NCI-H345 treated with DMSO at 0.1 percent for 48 hours (cell line): ENCODE results near the gene CIZ1.

Experiments
- DNase-seq: peaks from one replicate; lab custom pipeline; 2025; ENCODE audit not compliant: unreplicated experiment; lab: John Stamatoyannopoulos, UW

CIZ1 gene

DNA sequence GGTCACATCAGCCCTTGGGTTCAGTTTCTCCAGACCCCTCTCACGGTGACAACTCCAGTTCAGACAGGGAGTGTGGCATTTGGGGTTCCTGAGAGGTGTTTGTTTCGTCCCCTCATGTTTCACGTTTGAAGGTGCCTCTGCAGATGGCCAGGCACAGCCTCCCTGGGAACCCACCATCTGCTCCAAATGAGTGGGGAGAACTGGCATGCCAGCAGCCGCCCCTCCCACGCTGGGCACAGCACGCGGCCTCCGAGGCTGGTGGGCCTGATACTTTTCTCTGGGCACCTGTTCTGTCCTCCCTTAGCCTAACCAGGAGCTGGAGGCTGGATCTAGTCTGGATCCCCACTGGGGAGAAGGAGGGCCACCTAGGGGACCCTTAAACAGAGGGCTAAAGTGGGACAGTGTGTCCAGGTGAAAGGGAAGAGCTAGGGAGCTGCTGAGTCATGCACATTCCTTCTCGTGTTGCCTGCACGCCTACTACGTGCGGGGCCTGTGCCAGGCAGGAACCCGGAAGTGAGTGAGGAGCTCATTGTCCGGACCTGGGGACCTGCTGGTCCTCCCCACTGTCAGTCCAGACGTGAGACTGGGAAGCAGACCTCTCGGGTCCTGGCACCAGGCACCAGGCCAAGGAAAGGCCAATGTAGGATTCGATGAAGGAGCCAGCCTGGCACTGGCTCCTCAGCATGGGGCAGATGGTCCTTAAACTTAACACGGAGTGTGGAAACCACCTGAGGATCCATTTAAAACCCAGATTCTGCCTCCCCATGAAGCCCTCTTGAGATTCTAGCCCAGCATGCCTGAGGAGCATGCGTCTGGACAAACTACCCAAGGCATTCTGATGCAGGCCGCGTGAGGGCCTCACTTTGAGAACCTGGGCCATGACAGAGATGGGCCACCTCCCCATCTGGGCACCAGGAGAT, 23.5 kb upstream of the CIZ1 start:
- no peak for DNase-seq

DNA sequence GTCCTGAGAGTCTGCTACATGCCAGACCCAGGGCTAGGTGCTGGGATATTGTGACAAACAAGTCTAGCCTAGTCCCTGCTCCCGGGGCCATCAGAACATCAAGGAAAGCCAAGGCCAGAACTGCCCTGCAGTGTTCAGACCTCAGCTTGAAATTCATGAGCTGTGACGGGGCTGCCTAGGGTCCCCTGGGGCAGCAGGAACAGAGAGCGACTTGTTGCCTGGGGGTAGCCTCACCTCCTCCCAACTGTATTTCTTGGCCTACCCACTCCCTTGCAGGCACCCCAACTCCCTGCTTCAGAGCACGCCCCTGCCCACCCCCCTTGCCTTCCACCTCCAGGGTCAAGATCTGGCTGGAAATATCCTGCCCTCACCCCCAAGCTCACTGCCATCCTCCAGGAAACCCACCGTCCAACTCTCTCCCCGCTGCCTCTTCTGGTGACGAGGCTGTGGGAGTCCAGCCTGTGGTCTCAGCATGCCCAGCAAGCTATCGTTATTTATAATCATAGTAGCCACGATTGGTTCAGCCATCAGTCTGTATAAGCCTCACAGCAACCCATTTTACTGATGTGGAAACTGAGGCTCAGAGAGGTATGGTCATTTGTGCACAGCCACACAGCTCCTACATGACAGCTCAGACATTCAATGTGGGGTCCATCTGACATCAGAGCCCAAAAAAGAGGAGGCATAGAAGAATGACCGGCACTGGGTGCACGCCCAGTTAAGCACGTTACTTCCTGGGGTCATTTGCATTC, 22.6 kb upstream of the CIZ1 start:
- DNase-seq = no peak

DNA sequence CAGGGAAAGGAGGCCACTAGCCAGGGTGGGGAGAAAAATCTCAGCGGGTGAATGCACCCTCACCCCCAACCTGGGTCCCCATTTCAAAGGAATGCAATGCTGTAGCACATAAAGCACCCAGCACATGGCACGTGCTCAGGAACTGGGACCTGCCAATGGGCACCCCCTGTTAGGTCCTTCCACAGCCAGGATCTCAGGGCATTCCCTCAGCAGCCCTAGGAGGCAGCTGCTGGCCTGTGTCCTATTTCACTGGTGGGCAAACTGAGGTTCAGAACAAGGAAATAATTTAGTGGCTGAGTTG, 20.6 kb upstream of the CIZ1 start:
- DNase-seq = no peak

DNA sequence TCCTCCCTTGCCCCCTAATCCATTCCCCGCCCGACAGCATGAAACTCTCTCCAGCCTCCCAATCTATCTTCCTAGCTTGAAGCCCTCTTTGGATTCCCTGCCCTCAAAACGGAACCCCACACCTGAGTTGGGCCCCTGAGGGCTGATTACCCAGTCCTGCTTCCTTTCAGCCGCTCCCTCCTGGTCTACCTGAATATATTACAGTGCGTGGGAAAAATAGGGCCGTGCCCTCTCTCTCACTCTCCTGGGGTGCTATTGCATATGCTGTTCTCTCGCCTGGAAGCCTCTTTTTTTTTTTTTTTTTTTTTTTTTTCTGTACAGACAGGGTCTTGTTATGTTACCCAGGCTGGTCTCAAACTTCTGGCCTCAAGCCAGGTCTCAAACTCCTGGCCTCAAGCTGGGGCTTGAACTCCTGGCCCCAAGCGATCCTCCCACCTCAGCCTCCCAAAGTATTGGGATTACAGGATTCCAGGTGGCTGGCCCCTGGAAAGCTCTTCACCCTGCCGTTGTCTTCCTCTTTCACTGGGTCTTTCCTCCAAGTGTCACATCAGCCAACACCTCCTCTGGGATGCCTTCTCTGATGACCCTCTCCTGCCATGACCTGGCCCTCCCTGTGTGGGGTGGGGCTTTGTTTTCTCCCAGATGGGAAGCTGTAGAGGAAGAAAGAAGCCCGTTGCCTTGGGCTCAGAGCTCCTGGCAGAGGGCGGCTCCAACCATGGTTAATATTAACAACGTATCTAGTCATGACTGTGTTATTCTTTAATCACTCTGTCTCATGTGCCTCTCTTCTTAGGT, 20.0 kb upstream of the CIZ1 start:
- DNase-seq = no peak

DNA sequence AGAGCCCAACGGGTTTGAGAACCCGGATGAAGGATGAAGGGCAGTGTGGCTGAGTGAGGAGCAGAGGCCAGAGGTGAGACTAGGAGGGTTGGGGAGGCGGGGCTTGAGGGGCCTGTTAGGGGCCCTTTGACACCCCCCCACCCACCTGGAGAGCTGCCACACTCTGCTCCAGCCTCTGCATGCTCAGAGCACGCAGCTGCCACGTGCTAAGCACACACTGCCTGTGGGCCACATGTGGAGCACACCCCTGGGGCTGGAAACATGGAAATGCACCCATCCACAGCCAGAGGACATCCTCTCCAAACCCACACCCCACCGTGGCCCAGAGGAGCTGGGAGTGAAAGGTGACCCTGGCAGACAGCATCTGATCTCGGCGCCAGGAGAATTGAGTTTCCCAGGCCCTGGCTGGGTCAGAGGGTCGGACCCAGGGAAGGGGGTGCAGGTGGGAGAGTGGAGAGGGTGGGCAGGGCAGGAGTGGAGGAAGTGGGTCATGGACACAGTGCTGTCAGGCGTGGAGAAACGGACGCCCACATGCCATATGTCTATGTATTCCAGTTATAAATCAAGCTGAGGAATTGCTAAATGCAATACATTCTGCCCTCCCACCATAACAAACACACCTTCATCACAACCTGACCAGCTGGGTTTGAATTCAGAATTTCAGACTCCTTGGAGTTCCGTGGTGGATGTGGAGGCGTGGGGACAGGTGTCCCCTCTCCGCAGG, 17.7 kb upstream of the CIZ1 start:
- DNase-seq = no peak

DNA sequence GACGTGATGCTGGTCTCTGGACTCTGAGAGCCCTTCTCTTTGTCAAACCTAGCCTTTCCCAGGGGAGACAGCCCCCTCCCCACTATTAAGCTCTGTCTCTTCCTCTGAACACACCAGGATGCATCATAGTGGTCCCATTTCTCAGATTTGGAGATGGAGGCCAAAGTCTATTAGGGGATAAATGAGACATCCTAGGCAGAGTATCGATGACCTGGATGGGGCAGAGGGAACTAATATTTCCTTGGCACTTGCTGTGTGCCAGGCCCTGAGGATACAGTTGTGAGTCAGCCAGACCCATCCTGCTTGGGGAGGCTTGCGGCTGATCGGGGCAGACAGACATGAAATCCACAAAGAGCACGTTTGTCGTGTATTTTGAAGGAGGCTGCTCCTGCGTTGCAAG, 17.0 kb upstream of the CIZ1 start:
- no peak for DNase-seq

DNA sequence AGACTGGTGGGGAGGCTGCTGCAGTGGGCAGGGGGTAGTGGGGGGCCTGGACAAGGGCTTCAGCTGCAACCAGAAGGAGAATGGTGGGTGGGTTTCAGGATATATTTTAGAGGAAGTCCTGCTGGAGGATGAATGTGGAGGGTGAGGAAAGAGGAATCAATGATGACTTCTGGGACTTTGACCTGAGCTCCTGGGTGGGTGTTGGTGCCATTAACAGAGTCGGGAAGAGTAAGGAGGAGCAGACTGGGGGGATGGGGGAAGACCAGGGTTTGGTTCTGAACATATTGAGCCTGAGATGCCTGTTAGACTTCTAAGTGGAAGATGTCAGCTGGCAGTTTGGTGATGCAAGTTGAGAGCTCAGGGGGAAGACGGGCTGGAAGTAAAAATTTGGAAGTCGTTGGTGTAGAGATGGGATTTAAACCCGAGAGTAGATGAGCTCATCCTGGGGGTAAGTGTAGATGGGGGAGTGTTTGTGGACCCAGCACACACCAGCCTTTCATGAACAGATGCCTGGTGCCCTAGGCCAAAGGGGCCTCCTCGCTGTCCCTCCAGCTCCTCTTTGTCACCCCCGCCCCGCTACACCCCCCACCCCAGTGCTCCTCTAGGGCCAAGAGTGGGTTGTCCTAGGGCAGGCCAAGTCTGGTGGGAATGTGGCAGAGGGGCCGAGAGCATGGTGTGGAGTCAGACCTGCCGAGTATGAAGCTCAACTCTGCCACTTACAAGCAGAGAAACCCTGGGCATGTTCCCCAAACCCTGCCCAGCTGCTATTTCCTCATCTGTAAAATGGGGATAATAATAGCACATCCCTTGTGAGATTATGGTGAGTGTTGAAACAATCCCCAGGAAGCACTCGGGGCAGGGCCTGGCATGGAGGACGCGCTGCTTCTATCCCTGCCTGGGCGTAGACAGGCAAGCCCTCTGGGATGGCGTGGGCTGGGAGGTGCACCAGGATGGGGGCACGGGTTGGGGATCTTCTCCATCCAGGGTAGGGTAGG, 15.8 kb upstream of the CIZ1 start:
- no peak for DNase-seq

DNA sequence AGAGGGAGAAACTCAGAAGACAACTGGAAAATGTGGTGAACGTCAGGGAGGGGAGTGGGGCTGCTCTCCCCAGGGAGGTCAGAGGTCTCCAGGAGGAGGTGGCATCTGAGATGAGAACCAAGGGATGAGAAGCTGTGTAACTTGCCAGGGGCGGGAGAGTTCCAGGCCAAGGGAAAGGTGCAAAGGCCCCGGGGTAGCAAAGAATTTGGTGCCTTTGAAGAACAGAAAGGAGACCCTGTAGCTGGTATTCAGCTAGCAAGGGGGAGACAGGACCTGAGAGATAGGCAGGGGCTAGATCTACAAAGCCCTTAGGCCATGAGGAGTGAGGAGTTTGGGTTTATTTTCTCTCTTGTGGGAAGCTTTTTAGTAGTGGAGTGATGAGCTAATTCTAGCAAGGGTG, 15.1 kb upstream of the CIZ1 start:
- no peak for DNase-seq

DNA sequence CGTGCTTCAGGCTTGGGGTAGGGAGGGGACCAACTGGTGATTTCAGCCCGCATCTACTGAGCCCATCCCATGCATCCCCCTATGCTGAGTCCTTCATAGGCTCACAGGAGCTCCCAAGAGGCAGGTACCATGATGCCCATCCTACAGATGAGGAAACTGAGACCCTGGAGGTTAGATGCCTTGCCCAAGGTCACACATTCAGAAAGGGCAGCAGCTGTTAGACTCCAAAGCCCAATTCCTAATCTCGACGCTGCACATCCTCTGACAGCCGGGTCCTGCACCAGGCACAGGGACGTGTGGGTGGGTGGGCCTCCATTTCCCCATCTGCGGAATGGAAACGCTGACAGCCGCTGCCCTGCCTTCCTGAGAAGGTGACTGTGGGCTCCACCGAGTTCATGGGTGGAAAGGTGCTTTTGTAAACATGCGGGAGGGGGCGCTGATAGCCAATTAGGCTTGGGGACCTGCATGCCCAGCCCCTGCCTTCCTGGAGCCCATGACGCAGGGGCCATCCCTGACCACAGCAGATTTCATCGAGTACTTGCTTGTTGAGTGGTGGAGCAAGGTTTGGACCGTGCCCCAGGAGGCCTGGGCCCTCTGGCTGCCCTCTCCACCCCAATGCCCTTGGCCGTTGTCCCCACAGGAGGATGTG, 14.0 kb upstream of the CIZ1 start:
- no peak for DNase-seq

DNA sequence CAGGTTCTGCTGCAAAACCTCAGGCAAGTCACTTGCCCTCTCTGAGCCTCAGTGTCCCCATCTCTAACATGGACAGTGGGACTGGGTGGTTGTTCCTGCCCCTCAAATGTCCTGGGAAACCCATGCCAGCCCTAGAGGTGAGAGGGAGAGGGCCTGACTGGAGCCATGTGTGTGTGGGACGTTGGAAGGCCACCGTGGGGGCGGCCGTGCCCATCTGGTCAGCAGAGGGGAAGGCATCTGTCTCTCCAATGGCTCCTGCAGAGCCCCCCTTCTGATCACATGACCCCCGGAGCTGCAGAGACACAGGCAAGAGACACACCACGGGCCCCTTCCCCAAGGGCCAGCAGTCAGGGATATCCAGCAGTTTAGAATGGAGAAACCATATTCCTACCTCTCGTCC, 13.5 kb upstream of the CIZ1 start:
- DNase-seq = no peak

DNA sequence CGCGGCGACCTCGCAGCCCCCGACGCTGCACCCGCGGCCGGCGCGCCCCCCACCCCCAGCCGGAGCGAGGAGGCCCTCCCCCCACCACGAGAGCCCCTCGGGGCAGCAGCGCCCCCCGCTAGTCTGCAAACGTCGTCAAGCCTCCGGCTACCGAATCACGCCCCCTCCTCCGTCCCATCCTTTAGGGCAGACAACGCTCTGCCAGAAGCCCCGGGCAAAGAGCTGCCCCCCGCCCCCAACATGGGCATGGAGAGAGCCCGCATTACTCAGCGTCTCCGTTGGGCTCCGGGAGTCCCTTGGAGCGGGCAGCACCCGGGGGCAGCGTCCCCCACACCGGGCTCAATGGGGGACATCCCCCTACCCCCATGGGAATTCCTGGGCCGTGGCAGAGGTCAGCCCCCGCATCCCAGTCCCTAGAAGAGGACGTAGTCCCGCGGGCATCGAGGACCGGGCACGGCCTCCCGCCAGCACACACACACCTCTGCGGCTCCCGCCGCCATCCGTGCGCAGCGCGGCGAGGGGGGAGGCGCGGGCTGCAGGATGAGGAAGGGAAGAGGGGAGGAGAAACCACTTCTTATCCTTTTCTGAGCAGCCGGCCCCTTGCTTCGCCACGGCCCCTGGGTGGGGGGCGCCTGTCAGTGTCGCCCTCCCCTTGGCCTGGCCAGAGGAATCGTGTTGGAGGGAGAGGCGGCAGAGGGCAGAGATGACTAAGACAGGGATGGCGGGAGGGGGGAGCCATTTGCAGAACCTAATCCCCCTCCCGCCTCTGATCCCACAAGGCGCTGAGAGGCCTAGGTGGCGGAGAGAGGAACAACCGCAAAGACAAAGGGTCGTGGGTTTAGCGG, 12.6 kb upstream of the CIZ1 start:
- peak; percentile 39 for DNase-seq

DNA sequence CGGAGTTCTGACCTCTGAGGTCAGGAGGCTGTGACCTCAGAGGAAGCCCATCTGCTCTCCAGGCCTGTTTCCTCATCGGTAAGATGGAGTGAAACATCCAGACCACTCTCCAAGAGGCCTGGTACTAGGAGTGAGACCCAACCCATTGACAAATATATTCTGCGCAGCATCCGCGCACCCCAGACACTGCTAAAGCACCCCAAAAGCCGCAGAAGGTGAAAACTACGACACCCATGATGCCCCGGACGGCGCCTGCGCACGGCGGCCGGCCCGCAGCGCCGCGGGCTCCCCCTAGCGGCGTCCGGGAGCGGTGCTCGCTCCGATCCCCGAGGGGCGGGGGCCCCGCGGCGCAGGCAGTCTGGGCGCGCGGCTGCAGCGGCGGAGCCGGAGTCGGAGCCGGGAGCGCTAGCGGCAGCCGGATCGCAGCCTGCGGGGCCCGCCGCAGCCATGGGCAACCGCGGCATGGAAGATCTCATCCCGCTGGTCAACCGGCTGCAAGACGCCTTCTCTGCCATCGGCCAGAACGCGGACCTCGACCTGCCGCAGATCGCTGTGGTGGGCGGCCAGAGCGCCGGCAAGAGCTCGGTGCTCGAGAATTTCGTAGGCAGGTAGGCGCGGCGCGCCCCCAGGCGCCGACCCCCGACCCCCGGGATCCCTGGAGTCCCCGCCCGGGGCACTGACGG, 11.8 kb upstream of the CIZ1 start, which contains the start of gene DNM1:
Gene DNM1 (plus strand): TSS at position 356 of the 683 bp plus-strand sequence. CDS start 92 bp downstream, at position 448.
- DNase-seq = peak; percentile 35

DNA sequence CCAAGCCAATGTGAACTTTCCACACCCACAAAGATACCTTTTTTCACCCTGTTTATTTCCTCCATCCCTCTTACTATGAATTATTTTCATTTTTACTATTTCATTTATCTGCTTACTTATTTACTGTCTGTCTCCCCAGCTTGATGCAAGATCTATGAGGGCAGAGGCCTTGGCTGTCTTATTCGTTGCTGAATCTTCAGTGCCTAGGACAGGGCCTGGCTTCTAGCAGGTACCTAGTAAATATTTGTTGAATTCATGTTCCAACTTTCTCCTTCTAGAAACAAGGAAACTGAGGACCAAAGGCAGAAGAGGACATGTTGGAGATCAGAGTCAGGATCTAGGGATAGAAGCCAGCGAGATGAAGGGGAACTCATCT, 11.3 kb upstream of the CIZ1 start:
- no peak for DNase-seq

DNA sequence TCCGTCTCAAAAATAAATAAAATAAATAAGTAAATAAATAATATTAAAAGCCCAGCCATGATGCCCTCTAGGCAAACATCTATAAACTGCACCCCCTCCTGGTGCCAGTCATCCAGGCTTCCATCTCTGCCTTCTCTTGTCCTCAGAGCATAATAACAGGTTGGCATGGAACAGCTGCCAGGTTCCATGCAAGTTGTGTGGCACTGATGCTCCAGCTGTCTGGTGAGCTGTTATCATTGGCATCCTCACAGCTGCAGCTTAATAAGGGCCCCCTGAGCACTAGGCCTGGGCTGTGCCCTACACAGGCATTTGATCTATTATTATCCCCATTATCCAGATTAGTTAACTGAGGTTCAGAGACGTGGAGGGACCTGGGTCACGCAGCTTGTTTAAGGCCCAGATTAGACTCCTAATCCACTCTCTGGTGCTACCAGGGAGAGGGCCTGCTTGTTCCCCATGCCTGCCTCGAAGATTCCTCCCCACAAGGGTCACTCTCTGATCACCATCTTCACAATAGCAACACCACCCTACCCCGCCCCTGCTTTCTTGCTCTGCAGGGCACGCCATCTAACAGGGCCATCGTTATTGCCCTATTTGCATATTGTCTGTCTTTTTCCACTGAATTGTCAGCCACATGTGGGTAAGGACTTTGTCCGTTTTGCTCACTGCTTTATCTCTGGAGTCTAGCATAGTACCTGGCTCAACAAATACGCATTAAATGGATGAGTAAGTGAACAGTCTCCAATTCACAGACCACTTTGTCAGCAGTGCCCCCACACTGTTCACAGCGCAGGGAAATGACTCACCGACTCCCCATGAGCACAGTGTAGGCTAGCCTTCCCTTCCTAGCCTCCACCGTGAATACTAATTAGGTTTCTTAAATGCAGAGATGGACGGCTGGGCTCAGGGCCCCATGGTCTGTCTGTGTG, 10.3 kb upstream of the CIZ1 start:
- DNase-seq = no peak

DNA sequence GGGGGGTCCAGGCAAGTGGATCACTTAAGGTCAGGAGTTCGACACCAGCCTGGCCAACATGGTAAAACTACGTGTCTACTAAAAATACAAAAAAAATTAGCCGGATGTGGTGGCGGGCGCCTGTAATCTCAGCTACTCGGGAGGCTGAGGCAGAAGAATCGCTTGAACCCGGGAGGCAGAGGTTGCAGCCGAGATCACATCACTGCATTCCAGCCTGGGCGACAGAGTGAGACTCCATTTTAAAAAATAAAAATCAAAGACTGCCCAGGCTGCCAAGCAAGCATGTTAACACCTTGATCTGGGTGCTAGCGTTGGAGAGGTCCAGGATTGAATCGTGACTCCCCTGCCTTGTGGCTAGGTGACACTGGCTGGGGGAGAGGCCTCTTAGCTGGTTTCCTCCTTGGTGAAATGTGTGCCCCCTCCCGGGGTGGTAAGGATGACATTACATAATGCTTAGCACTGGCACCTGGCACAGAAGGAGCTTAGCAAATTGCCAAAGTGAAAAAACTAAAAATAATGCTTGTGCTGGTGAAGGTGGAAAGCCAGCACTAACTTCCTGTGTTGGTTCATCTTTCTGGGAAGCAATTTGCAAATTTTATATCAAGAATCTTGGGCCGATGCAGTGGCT, 2.2 kb upstream of the CIZ1 start:
- no peak for DNase-seq
